Measurements from ENCODE around the gene GARIN3.

DNA sequence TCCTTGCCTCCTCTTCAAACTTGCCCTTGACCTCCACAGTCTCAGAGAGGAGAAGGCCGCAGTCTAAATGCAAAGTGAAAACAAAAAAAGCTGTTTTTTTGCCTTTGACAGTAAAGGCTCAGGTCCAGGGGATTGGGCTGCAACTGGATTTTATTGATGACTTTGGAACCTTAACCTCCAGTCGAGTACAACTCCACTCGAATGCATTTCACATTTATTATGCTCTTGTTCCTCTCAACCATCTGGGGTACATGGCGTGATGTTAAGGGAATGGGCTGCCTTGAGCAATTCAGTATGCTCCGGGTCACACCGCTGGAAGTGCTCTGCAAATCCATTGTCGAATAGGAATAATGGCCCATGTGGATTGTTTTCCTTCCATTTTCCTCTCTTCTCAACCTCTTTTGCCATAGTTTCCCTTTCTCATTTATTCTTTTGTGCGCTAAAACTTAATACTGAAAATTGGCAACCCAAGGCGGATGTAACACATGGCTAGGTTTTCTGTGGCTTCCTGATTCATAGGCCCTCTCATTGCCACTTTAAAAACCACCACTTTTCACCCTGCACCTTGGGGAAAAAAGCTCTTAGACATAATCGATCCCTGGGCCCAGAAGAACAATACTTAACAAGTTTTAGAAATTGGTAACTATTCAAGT is 48.9 kb upstream of the GARIN3 start:
- TF ChIP-seq, protein P1, sequence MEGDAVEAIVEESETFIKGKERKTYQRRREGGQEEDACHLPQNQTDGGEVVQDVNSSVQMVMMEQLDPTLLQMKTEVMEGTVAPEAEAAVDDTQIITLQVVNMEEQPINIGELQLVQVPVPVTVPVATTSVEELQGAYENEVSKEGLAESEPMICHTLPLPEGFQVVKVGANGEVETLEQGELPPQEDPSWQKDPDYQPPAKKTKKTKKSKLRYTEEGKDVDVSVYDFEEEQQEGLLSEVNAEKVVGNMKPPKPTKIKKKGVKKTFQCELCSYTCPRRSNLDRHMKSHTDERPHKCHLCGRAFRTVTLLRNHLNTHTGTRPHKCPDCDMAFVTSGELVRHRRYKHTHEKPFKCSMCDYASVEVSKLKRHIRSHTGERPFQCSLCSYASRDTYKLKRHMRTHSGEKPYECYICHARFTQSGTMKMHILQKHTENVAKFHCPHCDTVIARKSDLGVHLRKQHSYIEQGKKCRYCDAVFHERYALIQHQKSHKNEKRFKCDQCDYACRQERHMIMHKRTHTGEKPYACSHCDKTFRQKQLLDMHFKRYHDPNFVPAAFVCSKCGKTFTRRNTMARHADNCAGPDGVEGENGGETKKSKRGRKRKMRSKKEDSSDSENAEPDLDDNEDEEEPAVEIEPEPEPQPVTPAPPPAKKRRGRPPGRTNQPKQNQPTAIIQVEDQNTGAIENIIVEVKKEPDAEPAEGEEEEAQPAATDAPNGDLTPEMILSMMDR (IDR thresholded peaks at IDR 0.05; ENCODE audit: borderline replicate concordance, extremely low read depth, low read length, poor library complexity, severe bottlenecking) = no peak
- no peak for TF ChIP-seq EZH2 (IDR thresholded peaks at IDR 0.05; ENCODE audit: borderline replicate concordance, low read depth, low read length, severe bottlenecking)
